SKM-1 treated with dmso at 0.1 percent for 144 hours (cell line): Measurements from ENCODE around the gene ABHD5.

Source experiments
- DNase-seq: peaks from one replicate; lab custom pipeline; 2025; ENCODE audit not compliant: unreplicated experiment; lab: John Stamatoyannopoulos, UW

The ABHD5 gene

DNA sequence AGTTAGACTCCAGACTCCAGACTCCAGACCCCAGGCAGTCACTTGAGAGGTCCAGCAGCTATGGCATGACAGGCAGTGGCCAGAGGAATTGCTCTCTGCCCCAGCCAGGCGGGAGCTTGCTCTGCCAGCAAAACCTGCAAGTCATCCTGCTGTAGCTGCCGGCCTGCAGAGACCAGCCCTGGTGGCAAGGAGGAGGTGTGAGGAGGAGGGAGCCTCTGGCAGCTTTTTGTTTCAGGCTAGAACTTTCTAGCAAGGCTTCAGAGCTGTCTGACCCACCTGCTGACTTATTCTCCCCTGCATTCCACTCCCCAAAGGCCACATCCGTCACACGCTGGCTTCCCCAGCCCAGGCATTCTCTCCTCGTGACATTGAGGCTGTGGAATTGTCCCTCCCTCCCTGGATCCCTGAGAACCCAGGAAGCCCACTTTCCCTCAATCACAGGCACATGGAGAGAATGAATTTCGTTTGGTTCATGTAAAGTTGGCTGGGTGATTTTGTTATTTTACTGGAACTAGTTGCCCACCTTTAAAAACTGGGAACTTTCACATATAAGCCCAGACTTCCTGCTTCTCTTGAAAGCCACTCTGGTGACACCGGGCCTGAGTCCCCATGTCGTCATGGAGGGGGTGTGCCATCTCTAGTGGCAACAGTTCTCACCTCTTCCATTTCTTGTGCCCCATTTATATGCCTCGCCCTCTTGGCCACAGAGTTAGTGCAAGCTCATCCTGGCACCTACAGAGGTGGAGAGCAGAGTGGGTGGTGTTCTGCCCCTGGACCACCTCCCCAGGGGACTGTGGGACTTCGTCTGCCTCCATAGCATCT is 82.7 kb downstream of the ABHD5 start:
- peak; percentile 11 for DNase-seq

GRCh38 chr3:43774799-43775198 is 84.1 kb downstream of the ABHD5 start:
- no peak for DNase-seq

DNA sequence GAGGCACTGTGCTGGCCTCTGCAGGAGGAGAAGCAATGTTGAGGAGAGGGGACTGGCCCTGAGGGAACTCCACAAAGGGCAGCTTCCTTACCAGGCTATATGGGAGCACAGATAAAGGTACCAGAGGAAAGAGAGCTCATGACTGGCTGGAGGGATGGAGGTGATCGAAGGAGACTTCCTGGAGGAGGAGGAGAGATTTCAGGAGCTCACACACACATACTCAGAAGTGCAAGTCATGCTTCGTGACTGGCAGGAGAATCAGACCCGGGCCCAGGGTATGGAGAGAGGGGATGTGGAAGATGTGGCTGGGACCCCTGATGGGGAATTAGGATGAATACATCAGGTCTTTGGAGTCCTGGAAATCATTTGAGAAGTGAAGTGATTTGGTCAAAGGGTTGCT is 85.4 kb downstream of the ABHD5 start:
- DNase-seq, result no peak

GRCh38 chr3:43779850-43780249 is 89.1 kb downstream of the ABHD5 start:
- no peak for DNase-seq

GRCh38 chr3:43782541-43782940 is 91.8 kb downstream of the ABHD5 start:
- DNase-seq, result no peak
